ENCODE data around the gene PSG7.
"Not testable (repeated sequence)": the region's sequence is repeated elsewhere in the genome, so short reads cannot be mapped to it uniquely, and the experiment has no call there.

- not testable (repeated sequence) for TF ChIP-seq CTCF (IDR thresholded peaks at IDR 0.05 in 8 of 11, conservative IDR thresholded peaks at IDR 0.05 in 3 of 11); POLR2AphosphoS5 (IDR thresholded peaks at IDR 0.05); POLR2A (IDR thresholded peaks at IDR 0.05)
These were observed at the start of gene PSG7 for GRCh38 chr19:42937107-42937506.

Measured in spleen (tissue), 7 donors.